Smooth muscle cell of the brain vasculature (primary cell): ENCODE data around the gene TXNRD1.
"Not testable (repeated sequence)": the region's sequence is repeated elsewhere in the genome, so short reads cannot be mapped to it uniquely, and the experiment has no call there.

Experiments used
- DNase-seq: peaks from one replicate; pipeline ENCODE4 v3.0.0-alpha.2; 2012; ENCODE audit warnings: low read depth, low spot score

TXNRD1 gene

DNA sequence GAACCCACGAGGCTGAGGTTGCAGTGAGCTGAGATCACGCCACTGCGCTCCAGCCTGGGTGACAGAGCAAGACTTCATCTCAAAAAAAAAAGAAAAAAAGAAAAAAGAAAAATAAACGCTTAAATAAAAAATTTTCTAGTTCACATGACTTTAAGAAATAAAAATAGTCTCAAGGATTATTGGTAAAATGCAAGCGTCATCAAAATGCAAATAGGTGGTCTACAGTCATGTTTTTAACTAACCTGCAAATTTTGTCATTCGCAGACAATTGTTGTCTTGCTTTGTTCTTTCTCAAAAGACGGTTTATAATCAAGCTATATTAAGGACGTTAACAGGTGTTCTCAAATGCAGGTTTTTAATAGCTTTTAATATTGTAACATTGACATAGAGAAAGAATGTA, 22.4 kb downstream of the TXNRD1 start:
- DNase-seq: no peak

DNA sequence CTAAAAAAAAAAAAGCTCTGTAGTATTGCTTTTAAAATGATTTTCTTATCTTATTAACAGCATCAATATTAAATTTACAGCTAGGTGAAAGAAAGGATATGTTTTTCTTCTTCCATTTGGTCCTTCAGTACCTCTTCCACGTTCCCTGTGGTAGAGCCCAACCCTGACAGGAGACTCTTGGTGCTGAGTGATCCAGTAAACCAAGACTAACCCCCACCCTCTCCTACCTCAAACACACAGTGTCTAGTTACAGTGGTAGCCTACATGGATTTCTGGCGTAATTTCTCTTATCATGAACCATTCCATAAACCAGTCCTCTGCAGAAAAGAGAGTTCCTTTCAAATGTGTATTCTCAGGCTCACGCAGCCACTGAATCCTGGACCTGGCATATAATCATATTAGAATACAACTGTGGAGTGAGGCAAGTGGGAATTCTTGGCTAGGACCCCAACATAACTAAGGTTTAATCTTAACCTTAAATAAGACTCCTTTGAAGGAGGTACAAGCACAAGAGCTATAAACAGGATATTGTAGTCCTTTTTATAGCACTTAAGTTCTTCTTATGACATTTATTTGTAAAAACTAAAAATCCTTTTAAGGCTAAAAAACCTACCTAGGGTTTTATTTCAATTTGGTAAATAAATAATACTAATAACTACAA, 27.1 kb downstream of the TXNRD1 start:
- DNase-seq: no peak

GRCh38 chr12:104243551-104243950, 28.0 kb downstream of the TXNRD1 start:
- DNase-seq: no peak

DNA sequence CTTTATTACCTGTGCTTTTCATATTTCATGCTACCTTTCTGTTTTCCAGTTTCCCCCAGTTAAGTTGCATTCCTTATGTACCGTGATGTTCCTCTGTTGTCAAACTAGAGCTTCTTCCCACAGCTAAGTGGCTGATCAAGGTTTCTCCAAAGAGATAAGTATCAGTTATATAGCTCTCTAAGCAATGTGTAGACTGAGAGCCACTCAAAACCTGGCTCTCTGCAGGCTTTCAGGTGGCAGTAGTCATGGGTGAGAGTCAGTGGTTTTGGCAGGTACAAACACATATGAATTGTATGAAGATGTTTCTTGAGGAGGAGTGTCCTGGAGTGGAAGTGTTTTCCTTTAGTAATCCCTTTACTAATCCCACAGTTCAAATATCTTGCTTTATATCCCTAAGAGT, 28.4 kb downstream of the TXNRD1 start:
- no peak for DNase-seq

- no peak for DNase-seq
Observed at GRCh38 chr12:104247698-104248097, 32.1 kb downstream of the TXNRD1 start.

DNA sequence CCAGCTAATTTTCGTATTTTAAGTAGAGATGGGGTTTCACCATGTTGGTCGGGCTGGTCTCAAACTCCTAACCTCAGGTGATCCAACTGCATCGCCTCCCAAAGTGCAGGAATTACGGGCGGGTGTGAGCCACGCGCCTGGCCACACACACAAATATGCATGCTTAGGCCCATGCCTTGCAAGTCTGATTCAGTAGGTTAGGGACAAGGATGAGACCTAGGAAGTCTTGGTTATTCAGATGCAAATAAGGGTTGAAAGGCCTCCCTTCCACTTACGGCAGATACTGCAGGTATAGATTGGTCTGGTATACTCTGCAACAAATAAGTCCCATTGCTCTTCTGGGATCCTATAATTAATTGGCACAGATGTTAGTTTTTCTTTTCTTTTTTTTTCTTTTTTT, 32.9 kb downstream of the TXNRD1 start:
- DNase-seq: no peak

DNA sequence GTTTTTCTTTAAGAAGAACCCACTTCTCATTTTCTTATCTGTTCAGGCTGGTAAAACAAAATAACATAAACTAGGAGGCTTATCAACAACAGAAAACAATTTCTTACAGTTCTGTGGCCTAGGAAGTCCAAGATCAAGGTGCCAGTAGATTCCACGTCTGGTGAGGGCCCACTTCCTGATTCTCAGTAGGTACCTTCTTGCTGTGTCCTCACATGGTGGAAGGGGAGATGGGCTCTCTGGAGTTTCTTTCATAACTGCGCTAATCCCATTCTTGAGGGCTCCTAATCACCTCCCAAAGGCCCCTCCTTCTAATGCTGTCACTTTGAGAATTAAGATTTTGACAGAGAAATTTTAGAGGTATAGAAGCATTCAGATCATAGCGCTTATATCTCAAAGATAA, 33.4 kb downstream of the TXNRD1 start:
- DNase-seq: no peak

DNA sequence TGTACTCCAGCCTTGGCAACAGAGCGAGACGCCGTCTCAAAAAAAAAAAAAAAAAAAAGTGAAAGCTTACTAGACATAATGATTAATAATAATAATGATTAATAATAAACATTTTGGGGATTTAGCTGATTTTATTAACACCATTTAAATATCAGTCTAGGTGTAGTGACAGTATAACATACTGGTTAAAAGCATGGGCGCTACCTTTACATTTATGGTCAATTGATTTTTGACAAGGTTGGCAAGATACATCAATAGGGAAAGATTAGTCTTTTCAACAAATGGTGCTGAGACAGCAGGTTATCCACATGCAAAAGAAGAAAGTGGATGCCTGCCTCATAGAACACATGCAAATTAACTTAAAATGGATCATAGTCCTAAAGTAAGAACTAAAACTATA, 34.3 kb downstream of the TXNRD1 start:
- no peak for DNase-seq

DNA sequence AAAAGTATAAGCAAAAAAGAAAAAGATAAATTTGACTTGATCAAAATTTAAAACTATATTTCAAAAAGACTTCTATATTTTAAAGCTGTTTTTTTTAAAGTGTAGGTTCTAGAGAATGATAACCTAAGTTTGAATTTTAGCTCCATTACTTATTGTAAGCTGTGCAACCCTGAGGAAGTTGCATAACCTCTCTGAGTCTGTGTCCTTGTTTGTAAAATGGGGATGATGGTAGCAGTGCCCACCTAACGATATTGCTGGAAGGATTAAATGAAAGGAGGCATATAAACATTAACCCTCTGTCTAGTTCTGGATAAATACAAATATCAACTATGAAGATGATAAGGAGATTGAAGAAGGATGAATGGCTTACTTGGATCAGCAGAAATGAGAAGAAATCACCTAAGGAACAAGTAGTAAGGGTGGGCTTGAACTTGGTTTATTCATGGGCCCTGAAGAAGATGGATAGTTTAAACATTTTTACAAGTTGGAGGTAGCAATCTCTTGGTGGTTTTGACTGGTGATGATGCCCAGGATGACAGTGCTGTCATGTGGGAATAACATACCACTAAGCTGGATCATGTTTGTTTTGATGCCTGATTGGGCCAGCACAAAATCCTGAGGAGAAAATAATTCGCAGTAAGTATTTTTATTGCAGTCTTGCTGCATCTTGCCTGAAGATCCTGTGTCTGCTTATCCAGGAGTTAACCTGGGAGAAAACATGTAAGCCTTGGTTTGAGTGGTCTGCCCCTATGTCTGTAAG, 35.0 kb downstream of the TXNRD1 start:
- no peak for DNase-seq

DNA sequence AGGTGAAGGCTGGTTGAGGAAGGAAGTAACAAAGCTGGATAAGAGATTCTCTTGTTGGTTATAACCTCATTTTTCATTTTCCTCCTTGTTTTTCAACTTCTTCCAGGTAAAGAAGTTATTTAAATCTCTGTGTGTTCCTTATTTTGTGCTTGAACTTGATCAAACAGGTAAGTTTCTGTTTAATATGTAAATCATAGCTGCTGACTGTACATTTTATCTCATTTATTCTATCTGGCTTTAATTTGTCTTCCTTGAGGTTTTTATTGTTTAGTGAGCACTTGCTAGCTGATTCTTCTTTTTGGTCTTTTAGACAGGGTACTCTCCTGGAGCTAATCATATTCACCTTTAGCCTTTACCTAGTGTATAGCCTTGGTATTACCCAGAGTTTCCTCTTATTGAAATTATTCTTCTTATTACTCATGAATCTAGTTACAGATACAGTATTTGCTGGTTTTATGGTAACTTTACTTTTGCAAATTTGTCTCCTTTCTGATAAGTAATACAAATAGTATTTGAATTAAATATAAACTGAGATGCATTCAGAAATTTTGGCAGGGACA, 42.4 kb downstream of the TXNRD1 start:
- no peak for DNase-seq

DNA sequence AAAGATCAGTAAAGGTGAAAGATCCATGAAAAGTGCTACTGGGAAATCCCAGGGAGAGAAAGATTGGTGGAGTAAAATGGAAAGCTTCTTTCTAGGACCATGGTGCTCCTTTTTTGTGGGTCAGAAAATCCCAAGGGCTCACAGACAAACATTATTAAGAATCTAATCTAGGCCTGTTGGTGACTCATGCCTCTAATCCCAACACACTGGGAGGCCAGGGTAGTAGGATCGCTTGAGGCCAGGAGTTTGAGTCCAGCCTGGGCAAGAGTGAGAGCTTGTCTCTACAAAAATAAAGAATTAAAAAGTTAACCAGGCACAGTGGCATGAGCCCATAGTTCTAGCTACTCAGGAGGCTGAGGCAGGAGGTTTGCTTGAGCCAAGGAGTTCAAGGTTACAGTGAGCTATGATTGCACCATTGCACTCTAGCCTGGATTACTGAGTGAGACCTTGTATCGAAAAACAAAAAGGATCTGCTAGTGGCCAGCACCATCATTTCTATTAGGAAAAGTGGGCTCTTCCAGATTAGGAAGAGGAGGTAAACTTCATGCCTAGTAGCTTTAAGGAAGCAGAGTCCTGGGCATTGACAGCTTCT, 43.0 kb downstream of the TXNRD1 start:
- DNase-seq: no peak

DNA sequence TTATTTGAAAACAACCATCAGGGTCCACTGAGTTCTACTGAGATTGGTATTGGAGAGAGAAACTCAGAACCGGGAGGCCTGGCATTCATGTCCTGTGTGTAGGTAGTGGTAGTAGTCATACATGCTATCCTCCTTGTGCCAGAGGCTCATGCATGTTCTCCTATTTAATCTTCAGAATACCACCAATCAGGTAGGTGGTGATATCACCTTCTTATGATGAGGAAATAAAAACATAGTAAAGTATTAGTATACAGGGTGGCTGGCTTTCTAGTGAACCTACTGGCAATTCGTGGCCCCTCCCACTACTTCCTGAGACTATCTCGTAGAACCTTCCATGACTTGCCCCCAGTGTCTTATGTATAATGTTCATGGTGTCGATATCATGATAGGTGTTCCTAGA, 47.4 kb downstream of the TXNRD1 start:
- DNase-seq: no peak

DNA sequence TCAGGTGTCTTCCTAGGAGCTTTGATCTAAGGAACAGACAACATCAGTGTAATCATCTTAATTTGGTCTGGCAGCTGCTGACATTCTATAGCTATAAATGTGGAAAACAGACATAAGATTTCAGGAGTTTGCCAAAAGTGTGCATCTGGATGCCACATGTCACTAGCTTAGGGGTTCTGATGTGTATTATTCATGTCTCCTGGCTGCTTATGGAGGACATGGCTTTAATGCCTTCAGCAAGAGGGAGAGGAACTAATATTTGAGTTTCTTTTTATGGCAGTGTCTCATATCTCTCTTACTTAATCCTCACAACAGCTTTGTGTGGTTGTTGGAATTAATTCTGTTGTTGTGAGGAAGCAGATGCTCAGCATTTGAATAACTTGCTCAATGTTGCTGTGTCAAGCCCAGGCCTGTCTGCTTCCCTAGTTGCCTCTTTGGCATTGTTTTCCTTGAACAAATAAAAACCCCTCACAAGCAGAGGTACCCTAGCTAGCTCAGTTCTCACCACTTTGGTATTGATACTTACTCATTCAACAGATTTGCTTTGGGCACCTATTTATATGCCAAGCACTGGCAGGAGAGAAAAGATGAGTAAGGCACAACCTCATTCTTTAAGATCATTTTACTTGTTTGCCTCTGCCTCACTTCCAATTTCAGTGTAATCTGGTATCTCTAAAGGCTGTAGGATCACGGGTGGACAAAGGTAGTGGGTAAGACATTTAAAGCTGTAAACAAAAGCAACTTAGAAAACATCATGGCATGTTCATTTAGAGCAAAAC, 48.2 kb downstream of the TXNRD1 start:
- no peak for DNase-seq

DNA sequence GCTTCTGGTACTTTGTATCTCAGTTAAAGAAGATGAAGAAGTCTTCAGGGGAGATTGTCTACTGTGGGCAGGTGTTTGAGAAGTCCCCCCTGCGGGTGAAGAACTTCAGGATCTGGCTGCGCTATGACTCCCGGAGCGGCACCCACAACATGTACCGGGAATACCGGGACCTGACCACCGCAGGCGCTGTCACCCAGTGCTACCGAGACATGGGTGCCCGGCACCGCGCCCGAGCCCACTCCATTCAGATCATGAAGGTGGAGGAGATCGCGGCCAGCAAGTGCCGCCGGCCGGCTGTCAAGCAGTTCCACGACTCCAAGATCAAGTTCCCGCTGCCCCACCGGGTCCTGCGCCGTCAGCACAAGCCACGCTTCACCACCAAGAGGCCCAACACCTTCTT, 49.9 kb downstream of the TXNRD1 start:
- not testable (repeated sequence) for DNase-seq

DNA sequence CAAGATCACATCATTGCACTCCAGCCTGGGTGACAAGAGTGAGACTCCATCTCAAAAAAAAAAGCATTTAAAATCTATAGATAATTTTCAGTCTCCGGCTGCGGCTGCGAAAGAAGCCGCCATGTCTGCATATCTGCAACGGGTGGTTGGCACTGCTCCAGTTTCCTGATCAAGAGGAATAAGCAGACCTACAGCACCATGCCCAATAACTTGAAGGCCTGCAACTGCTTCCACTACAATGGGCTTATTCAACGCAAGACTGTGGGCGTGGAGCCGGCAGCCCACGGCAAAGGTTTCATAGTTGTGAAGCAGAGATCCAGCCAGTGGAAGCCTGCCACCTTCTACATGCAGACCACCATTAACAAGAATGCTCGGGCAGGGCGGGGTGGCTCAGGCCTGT, 57.4 kb downstream of the TXNRD1 start:
- no peak for DNase-seq

DNA sequence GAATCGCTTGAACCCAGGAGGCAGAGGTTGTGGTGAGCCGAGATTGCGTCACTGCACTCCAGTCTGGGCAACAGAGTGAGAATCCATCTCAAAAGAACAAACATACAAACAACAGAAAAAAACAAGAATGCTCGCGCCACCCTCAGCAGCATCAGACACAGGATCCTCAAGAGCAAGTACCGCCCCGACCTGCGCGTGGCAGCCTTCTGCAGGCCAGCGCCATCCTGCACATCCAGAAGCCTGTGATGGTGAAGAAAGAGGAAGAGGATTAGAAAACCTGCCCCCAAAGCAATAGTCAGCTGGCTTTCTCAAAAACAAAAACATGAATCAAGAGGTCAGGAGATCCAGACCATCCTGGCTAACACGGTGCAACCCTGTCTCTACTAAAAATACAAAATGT, 57.9 kb downstream of the TXNRD1 start:
- DNase-seq: no peak

- DNase-seq: no peak
Observed at GRCh38 chr12:104274811-104275210, 59.2 kb downstream of the TXNRD1 start.

- DNase-seq: no peak
Observed at GRCh38 chr12:104275689-104276088, 60.1 kb downstream of the TXNRD1 start.

GRCh38 chr12:104276273-104277131, 60.9 kb downstream of the TXNRD1 start:
- DNase-seq: no peak

DNA sequence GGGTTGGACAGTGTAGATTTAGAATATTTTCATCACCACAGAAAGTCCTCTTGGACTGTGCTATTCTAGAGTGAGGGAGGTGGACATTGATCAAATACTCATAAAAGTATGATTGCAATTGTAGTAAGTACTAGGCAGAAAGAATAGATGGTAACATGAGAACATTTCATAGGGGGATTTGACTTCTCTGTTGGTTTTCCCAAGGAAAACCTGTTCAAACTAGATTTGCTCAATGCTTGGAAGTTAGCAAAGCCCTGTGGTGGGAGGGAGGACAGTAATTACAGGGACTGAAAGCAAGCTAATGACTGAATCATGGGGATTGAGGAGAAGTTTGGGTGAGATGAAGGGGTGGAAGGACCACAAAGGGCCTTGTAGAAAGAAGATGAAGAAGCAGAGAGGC, 63.6 kb downstream of the TXNRD1 start:
- no peak for DNase-seq

- no peak for DNase-seq
Observed at GRCh38 chr12:104280111-104280510, 64.5 kb downstream of the TXNRD1 start.
